Naive thymus-derived CD8-positive, alpha-beta T cell (primary cell): ENCODE data around the gene ZNF710. TPM values are rescaled to one million over a fixed set of nuclear protein-coding genes. Genes with fewer than 3 reads are reported as not detected.
"Not testable (repeated sequence)": the region's sequence is repeated elsewhere in the genome, so short reads cannot be mapped to it uniquely, and the experiment has no call there.

Source experiments
- ATAC-seq, 2 donors: fragments of 150-1000 bp; cut with Tn5 transposase in 1 of 2; sonication (Bioruptor Pico), chemical (Tn5 transposase) in 1 of 2; 1 replicate in 1 of 2; 2 replicates in 1 of 2; pipeline ENCODE4 v1.10.0; 2021; ENCODE audit warnings: mild to moderate bottlenecking in 2 of 2, moderate library complexity in 2 of 2
- POLR2A ChIA-PET: fragments of 350-600 bp; sonication (Branson Sonifier 250); formaldehyde crosslinking; loops from one replicate; lab custom pipeline; 2021; ENCODE audit warnings: antibody characterized with exemption; lab: Charles Lee
- DNase-seq, 10 donors: peaks; one replicate each; pipeline versions ENCODE4 v3.0.0 to v3.0.0-alpha.2; 2020 to 2022
- H3K27ac Mint-ChIP-seq, 10 donors: one replicate each; pipeline ENCODE4 v1.8.0; 2020 to 2022; ENCODE audit warnings: mild to moderate bottlenecking in 10 of 10, mixed read lengths in 10 of 10, moderate library complexity in 4 of 10, inconsistent platforms in 1 of 10
- H3K27me3 Mint-ChIP-seq, 5 donors: one replicate each; pipeline ENCODE4 v1.8.0; 2021 to 2022; ENCODE audit warnings: mixed read lengths in 5 of 5
- H3K36me3 Mint-ChIP-seq, 3 donors: one replicate each; pipeline ENCODE4 v1.8.0; 2020 to 2022; ENCODE audit warnings: mixed read lengths in 3 of 3, mild to moderate bottlenecking in 2 of 3, inconsistent platforms in 1 of 3
- H3K4me1 Mint-ChIP-seq, 4 donors: one replicate each; pipeline ENCODE4 v1.8.0; 2021 to 2022; ENCODE audit warnings: mixed read lengths in 4 of 4
- H3K4me3 Mint-ChIP-seq, 10 donors: one replicate each; pipeline ENCODE4 v1.8.0; 2020 to 2022; ENCODE audit warnings: mild to moderate bottlenecking in 10 of 10, mixed read lengths in 10 of 10, moderate library complexity in 6 of 10, inconsistent platforms in 1 of 10
- H3K9me3 Mint-ChIP-seq, 9 donors: one replicate each; pipeline ENCODE4 v1.8.0; 2020 to 2022; ENCODE audit warnings: mixed read lengths in 9 of 9, mild to moderate bottlenecking in 3 of 9, inconsistent platforms in 1 of 9, moderate library complexity in 1 of 9
- polyA plus RNA-seq, 3 donors: library from polyadenylated mRNA; unstranded; fragments of 300-500 nt; fragmentation: Illumina TruSeq; gene quantifications; one replicate each; pipeline ENCODE4 v1.2.3, GENCODE V29; 2021
- total RNA-seq, 8 experiments: library from RNA in 2 of 8; stranded (reverse) in 2 of 8; gene quantifications; one replicate each; pipeline ENCODE4 v1.2.3 and lab custom pipeline; 2021 to 2026

ZNF710 gene
- total and polyA plus RNA-seq, 5 experiments from 2014 or later = 0.23 to 14.5 (median 1.8) TPM

GRCh38 chr15:90106522-90107117 lies 105.5 kb downstream of the ZNF710 start:
- no peak overlapping the region for H3K4me3 Mint-ChIP-seq
- ATAC-seq = no peak
- H3K4me1 Mint-ChIP-seq = peaks cover 0 to 8% (median 7%) of the 10 kb centered on the region in 4 donors
- POLR2A ChIA-PET = interaction anchor here (0.5 kb wide), 1 partner anchor 171 kb away, joined by 4 read pairs; no protein-coding TSS in a partner anchor
- no peaks in the 10 kb centered on the region for H3K36me3 Mint-ChIP-seq
- DNase-seq = no peak
- H3K27ac Mint-ChIP-seq = no peak overlapping the region
- H3K27me3 Mint-ChIP-seq = no peaks in the 10 kb centered on the region
- H3K9me3 Mint-ChIP-seq = no peaks in the 10 kb centered on the region

- H3K4me3 Mint-ChIP-seq, H3K36me3 Mint-ChIP-seq, H3K27me3 Mint-ChIP-seq, H3K27ac Mint-ChIP-seq, H3K4me1 Mint-ChIP-seq, DNase-seq, ATAC-seq, POLR2A ChIA-PET, H3K9me3 Mint-ChIP-seq: not testable (repeated sequence)
Measured at GRCh38 chr15:90108038-90108437, 106.9 kb downstream of the ZNF710 start.

GRCh38 chr15:90109163-90109751 lies 108.1 kb downstream of the ZNF710 start:
- not testable (repeated sequence) for H3K27me3 Mint-ChIP-seq, H3K4me3 Mint-ChIP-seq, H3K4me1 Mint-ChIP-seq, DNase-seq, H3K9me3 Mint-ChIP-seq, H3K36me3 Mint-ChIP-seq, ATAC-seq, H3K27ac Mint-ChIP-seq
- POLR2A ChIA-PET = interaction anchor here (0.7 to 0.8 kb wide), 2 partner anchors 53 to 92 kb away, joined by 3 to 5 read pairs; partner anchors contain the start of gene SEMA4B

- POLR2A ChIA-PET = no interaction called here
- ATAC-seq = no peak
Measured at GRCh38 chr15:90113166-90113565, 112.0 kb downstream of the ZNF710 start.

GRCh38 chr15:90114451-90114901 lies 113.4 kb downstream of the ZNF710 start:
- H3K9me3 Mint-ChIP-seq = peaks cover 0 to 16% (median 9%) of the 10 kb centered on the region in 9 donors
- no peak overlapping the region for H3K27ac Mint-ChIP-seq
- H3K4me1 Mint-ChIP-seq = no peaks in the 10 kb centered on the region
- no peaks in the 10 kb centered on the region for H3K27me3 Mint-ChIP-seq
- DNase-seq (no peak), ATAC-seq (no peak)
- H3K36me3 Mint-ChIP-seq = peaks cover 0 to 9% (median 7%) of the 10 kb centered on the region in 3 donors
- no peak overlapping the region for H3K4me3 Mint-ChIP-seq
- POLR2A ChIA-PET = no interaction called here

More at GRCh38 chr15:90113166-90113565, 112.0 kb downstream of the ZNF710 start:
- Mint-ChIP-seq H3K27me3 (no peaks in the 10 kb centered on the region), H3K36me3 (peaks cover 0 to 9% (median 7%) of the 10 kb centered on the region in 3 donors), H3K27ac (no peak overlapping the region), H3K4me1 (no peaks in the 10 kb centered on the region), H3K9me3 (peaks cover 0 to 16% (median 9%) of the 10 kb centered on the region in 9 donors), H3K4me3 (no peak overlapping the region)
- no peak for DNase-seq

GRCh38 chr15:90115783-90116182 lies 114.7 kb downstream of the ZNF710 start:
- Mint-ChIP-seq H3K36me3 (peaks cover 0 to 9% (median 7%) of the 10 kb centered on the region in 3 donors), H3K9me3 (peaks cover 0 to 16% (median 9%) of the 10 kb centered on the region in 9 donors), H3K27ac (no peak overlapping the region), H3K4me1 (no peaks in the 10 kb centered on the region), H3K4me3 (no peak overlapping the region), H3K27me3 (no peaks in the 10 kb centered on the region)
- POLR2A ChIA-PET = no interaction called here
- DNase-seq (no peak), ATAC-seq (no peak)

- peak overlapping the region in 1 of 10 donors; percentile 80 for H3K27ac Mint-ChIP-seq
- peaks cover 0 to 5% (median 4%) of the 10 kb centered on the region in 3 donors for H3K36me3 Mint-ChIP-seq
- DNase-seq (no peak), ATAC-seq (no peak)
- no peaks in the 10 kb centered on the region for H3K4me1 Mint-ChIP-seq
- peaks cover 0 to 4% (median 0%) of the 10 kb centered on the region in 5 donors for H3K27me3 Mint-ChIP-seq
- peaks cover 0 to 9% (median 5%) of the 10 kb centered on the region in 9 donors for H3K9me3 Mint-ChIP-seq
- no peak overlapping the region for H3K4me3 Mint-ChIP-seq
- POLR2A ChIA-PET = interaction anchor here (2.0 kb wide), 1 partner anchor 17 kb away, joined by 10 read pairs; the partner anchor contains the start of gene IDH2
Measured at GRCh38 chr15:90119367-90119766, 118.2 kb downstream of the ZNF710 start.

GRCh38 chr15:90121086-90121485 lies 120.0 kb downstream of the ZNF710 start:
- Mint-ChIP-seq H3K4me1 (no peaks in the 10 kb centered on the region), H3K4me3 (no peak overlapping the region), H3K36me3 (no peaks in the 10 kb centered on the region), H3K27ac (no peak overlapping the region), H3K27me3 (peaks cover 0 to 9% (median 1%) of the 10 kb centered on the region in 5 donors), H3K9me3 (peaks cover 0 to 3% (median 0%) of the 10 kb centered on the region in 9 donors)
- DNase-seq (no peak), ATAC-seq (no peak)
- POLR2A ChIA-PET = interaction anchor here (0.6 to 0.7 kb wide), 3 partner anchors 20 to 53 kb away, joined by 3 to 6 read pairs (median 5); no protein-coding TSS in a partner anchor

GRCh38 chr15:90124507-90124906 lies 123.4 kb downstream of the ZNF710 start:
- POLR2A ChIA-PET = no interaction called here
- H3K4me1 Mint-ChIP-seq = no peaks in the 10 kb centered on the region
- no peaks in the 10 kb centered on the region for H3K9me3 Mint-ChIP-seq
- no peak overlapping the region for H3K4me3 Mint-ChIP-seq
- H3K36me3 Mint-ChIP-seq = no peaks in the 10 kb centered on the region
- ATAC-seq = no peak
- no peak overlapping the region for H3K27ac Mint-ChIP-seq
- H3K27me3 Mint-ChIP-seq = peaks cover 1 to 17% (median 5%) of the 10 kb centered on the region in 5 donors
- no peak for DNase-seq

GRCh38 chr15:90126022-90126421 lies 124.9 kb downstream of the ZNF710 start:
- no peaks in the 10 kb centered on the region for H3K36me3 Mint-ChIP-seq

GRCh38 chr15:90126596-90127435 lies 125.7 kb downstream of the ZNF710 start:
- POLR2A ChIA-PET = no interaction called here
- ATAC-seq = no peak
- Mint-ChIP-seq H3K9me3 (no peaks in the 10 kb centered on the region), H3K27me3 (peaks cover 1 to 17% (median 4%) of the 10 kb centered on the region in 5 donors), H3K4me1 (peaks cover 0 to under 1% (median 0%) of the 10 kb centered on the region in 4 donors), H3K27ac (no peak overlapping the region), H3K4me3 (no peak overlapping the region), H3K36me3 (no peaks in the 10 kb centered on the region)
- DNase-seq = no peak

More at GRCh38 chr15:90126022-90126421, 124.9 kb downstream of the ZNF710 start:
- DNase-seq (no peak), ATAC-seq (no peak)
- Mint-ChIP-seq H3K9me3 (no peaks in the 10 kb centered on the region), H3K4me1 (no peaks in the 10 kb centered on the region), H3K4me3 (no peak overlapping the region), H3K27ac (no peak overlapping the region), H3K27me3 (peaks cover 1 to 17% (median 5%) of the 10 kb centered on the region in 5 donors)
- POLR2A ChIA-PET = no interaction called here

- POLR2A ChIA-PET = no interaction called here
- Mint-ChIP-seq H3K9me3 (peaks cover 0 to 3% (median 0%) of the 10 kb centered on the region in 9 donors), H3K36me3 (no peaks in the 10 kb centered on the region)
Measured at GRCh38 chr15:90130291-90130690, 129.2 kb downstream of the ZNF710 start.

More at GRCh38 chr15:90130291-90130690, 129.2 kb downstream of the ZNF710 start:
- Mint-ChIP-seq H3K4me1 (peaks cover 0 to 3% (median 0%) of the 10 kb centered on the region in 4 donors), H3K4me3 (no peak overlapping the region), H3K27ac (no peak overlapping the region), H3K27me3 (peaks cover 3 to 16% (median 4%) of the 10 kb centered on the region in 5 donors)
- no peak for ATAC-seq
- DNase-seq = no peak
